H9 (cell line): ENCODE results near the gene HKDC1. TPM values are rescaled to one million over a fixed set of nuclear protein-coding genes. Genes with fewer than 3 reads are reported as not detected.

Experiments
- DNase-seq: peaks from one replicate; pipeline ENCODE4 v3.0.0-alpha.2; 2017
- H2AFZ ChIP-seq: one replicate; pipeline ENCODE4 v1.6.1; 2013; ENCODE audit warnings: mild to moderate bottlenecking, low read length, control low read depth, moderate library complexity
- H2AK5ac ChIP-seq: 2 replicates; pipeline ENCODE4 v1.6.1; 2013; ENCODE audit warnings: low read length, control low read depth, mixed read lengths; ENCODE audit not compliant: insufficient read length
- H2BK120ac ChIP-seq: one replicate; pipeline ENCODE4 v1.6.1; 2013; ENCODE audit warnings: low read depth, mild to moderate bottlenecking, low read length, control low read depth, inconsistent platforms; ENCODE audit not compliant: poor library complexity, severe bottlenecking
- H2BK12ac ChIP-seq: 2 replicates; pipeline ENCODE4 v1.6.1; 2013; ENCODE audit warnings: low read length, control low read depth, mixed read lengths, low read depth; ENCODE audit not compliant: insufficient read length
- H2BK15ac ChIP-seq: 2 replicates; pipeline ENCODE4 v1.6.1; 2013; ENCODE audit warnings: low read depth, low read length, control low read depth
- H2BK20ac ChIP-seq: one replicate; pipeline ENCODE4 v1.6.1; 2013; ENCODE audit warnings: low read depth, mild to moderate bottlenecking, low read length, control low read depth, inconsistent platforms; ENCODE audit not compliant: poor library complexity, severe bottlenecking
- H2BK5ac ChIP-seq: 2 replicates; pipeline ENCODE4 v1.6.1; 2013; ENCODE audit warnings: low read length, control low read depth, mixed read lengths; ENCODE audit not compliant: insufficient read length
- H3K14ac ChIP-seq: 2 replicates; pipeline ENCODE4 v1.6.1; 2013; ENCODE audit warnings: low read length, control low read depth; ENCODE audit not compliant: insufficient read depth
- H3K18ac ChIP-seq: 2 replicates; pipeline ENCODE4 v1.6.1; 2013; ENCODE audit warnings: low read depth, mild to moderate bottlenecking, mixed read lengths, low read length, control low read depth; ENCODE audit not compliant: insufficient read length
- H3K23ac ChIP-seq: 2 replicates; pipeline ENCODE4 v1.6.1; 2013; ENCODE audit warnings: low read length, control low read depth, mixed read lengths, low read depth; ENCODE audit not compliant: insufficient read length
- H3K23me2 ChIP-seq: 2 replicates; pipeline ENCODE4 v1.6.1; 2013; ENCODE audit warnings: low read depth, mild to moderate bottlenecking, mixed read lengths, low read length, control low read depth; ENCODE audit not compliant: insufficient read length, poor library complexity, severe bottlenecking
- H3K27ac ChIP-seq: 2 replicates; pipeline ENCODE4 v1.5.1; 2013; ENCODE audit warnings: low read length, control low read depth, mixed read lengths, low read depth; ENCODE audit not compliant: insufficient read length
- H3K27me3 ChIP-seq: 2 replicates; pipeline ENCODE4 v1.6.1; 2013; ENCODE audit warnings: low read length, control low read depth, inconsistent platforms; ENCODE audit not compliant: insufficient read depth
- H3K4ac ChIP-seq: 2 replicates; pipeline ENCODE4 v1.6.1; 2013; ENCODE audit warnings: low read depth, mild to moderate bottlenecking, control low read depth, inconsistent platforms, low read length, moderate library complexity
- H3K4me1 ChIP-seq: 2 replicates; pipeline ENCODE4 v1.6.1; 2013; ENCODE audit warnings: low read length, control low read depth, inconsistent platforms; ENCODE audit not compliant: insufficient read depth
- H3K4me2 ChIP-seq: 2 replicates; pipeline ENCODE4 v1.6.1; 2013; ENCODE audit warnings: low read length, control low read depth, mixed read lengths; ENCODE audit not compliant: insufficient read length, insufficient read depth
- H3K56ac ChIP-seq: 2 replicates; pipeline ENCODE4 v1.6.1; 2013; ENCODE audit warnings: low read depth, mild to moderate bottlenecking, mixed read lengths, low read length, control low read depth; ENCODE audit not compliant: insufficient read length
- H3K79me1 ChIP-seq: 2 replicates; pipeline ENCODE4 v1.6.1; 2013; ENCODE audit warnings: low read depth, mild to moderate bottlenecking, moderate library complexity, low read length, control low read depth, inconsistent platforms; ENCODE audit not compliant: insufficient read depth, poor library complexity, severe bottlenecking
- H3K79me2 ChIP-seq: 2 replicates; pipeline ENCODE4 v1.6.1; 2013; ENCODE audit warnings: low read length, control low read depth, inconsistent platforms; ENCODE audit not compliant: insufficient read depth
- H3K9ac ChIP-seq: 2 replicates; pipeline ENCODE4 v1.6.1; 2013; ENCODE audit warnings: low read length, control low read depth, mixed read lengths; ENCODE audit not compliant: insufficient read length; ENCODE audit errors: extremely low read depth
- H3K9me3 ChIP-seq: one replicate; pipeline ENCODE4 v1.6.1; 2013; ENCODE audit warnings: low read depth, low read length, inconsistent platforms; ENCODE audit not compliant: control insufficient read depth
- H3T11ph ChIP-seq: one replicate; pipeline ENCODE4 v1.6.1; 2013; ENCODE audit warnings: mild to moderate bottlenecking, low read length, control low read depth, inconsistent platforms
- H4K20me1 ChIP-seq: one replicate; pipeline ENCODE4 v1.6.1; 2013; ENCODE audit not compliant: control insufficient read depth, insufficient read length, insufficient read depth
- H4K5ac ChIP-seq: 2 replicates; pipeline ENCODE4 v1.6.1; 2013; ENCODE audit warnings: low read depth, mild to moderate bottlenecking, mixed read lengths, low read length, control low read depth; ENCODE audit not compliant: insufficient read length
- H4K8ac ChIP-seq: replicated peaks from 2 replicates; pipeline ENCODE4 v1.6.1; 2013; ENCODE audit warnings: low read length, control low read depth, mixed read lengths, low read depth; ENCODE audit not compliant: insufficient read length
- H4K91ac ChIP-seq: 2 replicates; pipeline ENCODE4 v1.6.1; 2013; ENCODE audit warnings: low read depth, mild to moderate bottlenecking, moderate library complexity, mixed read lengths, low read length, control low read depth; ENCODE audit not compliant: insufficient read length
- H3K27ac Mint-ChIP-seq, 3 experiments: 2 replicates in 2 of 3; 3 replicates in 1 of 3; pipeline ENCODE4 v1.8.0; 2020 to 2021; ENCODE audit warnings: mixed read lengths in 3 of 3, mild to moderate bottlenecking in 1 of 3, moderate library complexity in 1 of 3
- H3K27me3 Mint-ChIP-seq: 2 replicates; pipeline ENCODE4 v1.8.0; 2021; ENCODE audit warnings: low read depth, mild to moderate bottlenecking, moderate library complexity, mixed read lengths
- H3K36me3 Mint-ChIP-seq, 3 experiments: 2 replicates in 2 of 3; 3 replicates in 1 of 3; pipeline ENCODE4 v1.8.0; 2020 to 2021; ENCODE audit warnings: low read depth in 3 of 3, mixed read lengths in 3 of 3; ENCODE audit not compliant: insufficient read depth in 1 of 3
- H3K4me1 Mint-ChIP-seq, 2 experiments: 2 replicates each; pipeline ENCODE4 v1.8.0; 2020; ENCODE audit warnings: mixed read lengths in 2 of 2
- H3K4me3 Mint-ChIP-seq, 2 experiments: 2 replicates in 1 of 2; 3 replicates in 1 of 2; pipeline ENCODE4 v1.8.0; 2020 to 2021; ENCODE audit warnings: mild to moderate bottlenecking in 2 of 2, mixed read lengths in 2 of 2, moderate library complexity in 1 of 2
- H3K9me3 Mint-ChIP-seq, 2 experiments: 2 replicates in 1 of 2; 3 replicates in 1 of 2; pipeline ENCODE4 v1.8.0; 2020; ENCODE audit warnings: mild to moderate bottlenecking in 2 of 2, mixed read lengths in 2 of 2, moderate library complexity in 1 of 2
- CTCF ChIP-seq: fragments of 200-600 bp; sonication (generic); conservative IDR thresholded peaks from 3 replicates; pipeline ENCODE4 v1.8.0; 2021; ENCODE audit warnings: antibody characterized with exemption, mild to moderate bottlenecking
- WGBS: extraction: QIAGEN DNeasy Blood & Tissue Kit; methylation state at CpG from one replicate; pipeline ENCODE4 v1.1.7; 2013; ENCODE audit warnings: missing lambda C conversion rate, low lambda C conversion rate, mixed read lengths; ENCODE audit not compliant: insufficient read length; ENCODE audit errors: extremely low coverage; 5-methylcytosine and 5-hydroxymethylcytosine counted together
- total RNA-seq: library from RNA; stranded (reverse); gene quantifications from 2 replicates; pipeline ENCODE4 v1.2.1, GENCODE V29; 2021

The HKDC1 gene
- total RNA-seq, 1 experiment from 2014 or later = not detected

- Mint-ChIP-seq H3K4me1 (peaks cover 9 to 13% of the 10 kb centered on the region in 2 experiments), H3K27me3 (peaks cover 2% of the 10 kb centered on the region; the same call in 1 of the 2 replicates), H3K27ac (peak overlapping the region in 2 of 3 experiments; percentile 33 to 91; a peak in 3 of 7 replicates), H3K4me3 (no peak overlapping the region), H3K9me3 (no peaks in the 10 kb centered on the region), H3K36me3 (no peaks in the 10 kb centered on the region)
- Histone ChIP-seq H3K18ac (no peak overlapping the region), H4K5ac (no peak overlapping the region), H3K4ac (no peak overlapping the region), H2BK15ac (no peak overlapping the region), H2BK20ac (no peak overlapping the region), H3K9me3 (no peaks in the 10 kb centered on the region), H3K4me2 (no peak overlapping the region), H2AFZ (no peak overlapping the region), H4K20me1 (no peaks in the 10 kb centered on the region), H3K79me2 (no peaks in the 10 kb centered on the region), H4K91ac (no peak overlapping the region), H3K79me1 (no peaks in the 10 kb centered on the region), H3K56ac (no peak overlapping the region), H3K14ac (no peak overlapping the region), H3K27me3 (no peaks in the 10 kb centered on the region), H2AK5ac (no peak overlapping the region), H3K23me2 (no peaks in the 10 kb centered on the region), H4K8ac (no peak overlapping the region), H3K27ac (no peak overlapping the region), H3K9ac (no peak overlapping the region), H3K4me1 (peaks cover 4% of the 10 kb centered on the region; the same call in 1 of the 2 replicates), H2BK12ac (no peak overlapping the region), H2BK5ac (no peak overlapping the region), H3K23ac (no peak overlapping the region), H3T11ph (no peak overlapping the region), H2BK120ac (no peak overlapping the region)
- no peak for DNase-seq
- WGBS = no CpG with 5 or more reads among the region's 1 CpG
- no peak for TF ChIP-seq CTCF
Measured at GRCh38 chr10:69223028-69223342, 2.9 kb downstream of the HKDC1 start.
